ENCODE measurements around the gene ETF1. TPM values are rescaled to one million over a fixed set of nuclear protein-coding genes. Genes with fewer than 3 reads are reported as not detected.
A peak's percentile ranks its signal among the peaks of the same experiment; 100 is the strongest.

Gene ETF1
- total and polyA plus RNA-seq, 9 of the 15 experiments (the other 6 are each of a cell fraction or from before 2014, with no cell fraction given): 53.7 to 209 (median 164) TPM

- TF ChIP-seq ELK3 (CRISPR knock-in tag; IDR thresholded peaks at IDR 0.05) (no peak), PML (IDR thresholded peaks at IDR 0.05; ENCODE audit: low read length) (no peak), BCL6 (CRISPR knock-in tag; IDR thresholded peaks at IDR 0.05) (no peak), KLF6 (CRISPR knock-in tag; IDR thresholded peaks at IDR 0.05; ENCODE audit: borderline replicate concordance) (0 out of 2 replicates have a peak, but pooled peaks have one; percentile 56), TAF9B (IDR thresholded peaks at IDR 0.05; ENCODE audit: partially characterized antibody) (no peak), SETDB1 (IDR thresholded peaks at IDR 0.05; ENCODE audit: low read length) (no peak), PPARD (CRISPR knock-in tag; IDR thresholded peaks at IDR 0.05) (no peak), JUN (IDR thresholded peaks at IDR 0.05; ENCODE audit: borderline replicate concordance, low read depth, low read length) (no peak; the same call in 1 of the 2 replicates), JUN (CRISPR knock-in tag; IDR thresholded peaks at IDR 0.05; ENCODE audit: borderline replicate concordance) (no peak), ZNF766 (CRISPR knock-in tag; conservative IDR thresholded peaks at IDR 0.05) (peak; percentile 77), RCOR1 (IDR thresholded peaks at IDR 0.05; ENCODE audit: borderline replicate concordance in 1 of 2, low read depth in 2 of 2, low read length in 2 of 2) (peak; percentile 53 to 87; a peak in 3 of 4 replicates), HDAC2 (IDR thresholded peaks at IDR 0.05) (peak; percentile 37; the same call in 1 of the 2 replicates), IRF2 (CRISPR knock-in tag; IDR thresholded peaks at IDR 0.05) (no peak), NCOA1 (IDR thresholded peaks at IDR 0.05; ENCODE audit: low read depth) (no peak), SIRT6 (IDR thresholded peaks at IDR 0.05; ENCODE audit: low read depth, low read length) (no peak), ZNF445 (CRISPR knock-in tag; IDR thresholded peaks at IDR 0.05; ENCODE audit: low read depth) (no peak), ZNF224 (CRISPR knock-in tag; IDR thresholded peaks at IDR 0.05) (no peak), BRD4 (IDR thresholded peaks at IDR 0.05) (no peak), ZNF184 (CRISPR knock-in tag; IDR thresholded peaks at IDR 0.05) (no peak), ESRRA (IDR thresholded peaks at IDR 0.05; ENCODE audit: borderline replicate concordance, low read depth) (peak; percentile 64; the same call in 1 of the 2 replicates), ASH1L (IDR thresholded peaks at IDR 0.05; ENCODE audit: borderline replicate concordance, low read depth, partially characterized antibody) (no peak), TGIF2 (CRISPR knock-in tag; IDR thresholded peaks at IDR 0.05) (no peak)
- TF ChIP-seq, protein P1, sequence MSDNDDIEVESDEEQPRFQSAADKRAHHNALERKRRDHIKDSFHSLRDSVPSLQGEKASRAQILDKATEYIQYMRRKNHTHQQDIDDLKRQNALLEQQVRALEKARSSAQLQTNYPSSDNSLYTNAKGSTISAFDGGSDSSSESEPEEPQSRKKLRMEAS (CRISPR knock-in tag; IDR thresholded peaks at IDR 0.05): peak; percentile 78
- TF ChIP-seq, protein P2, sequence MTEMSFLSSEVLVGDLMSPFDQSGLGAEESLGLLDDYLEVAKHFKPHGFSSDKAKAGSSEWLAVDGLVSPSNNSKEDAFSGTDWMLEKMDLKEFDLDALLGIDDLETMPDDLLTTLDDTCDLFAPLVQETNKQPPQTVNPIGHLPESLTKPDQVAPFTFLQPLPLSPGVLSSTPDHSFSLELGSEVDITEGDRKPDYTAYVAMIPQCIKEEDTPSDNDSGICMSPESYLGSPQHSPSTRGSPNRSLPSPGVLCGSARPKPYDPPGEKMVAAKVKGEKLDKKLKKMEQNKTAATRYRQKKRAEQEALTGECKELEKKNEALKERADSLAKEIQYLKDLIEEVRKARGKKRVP (CRISPR knock-in tag; IDR thresholded peaks at IDR 0.05): 0 out of 2 replicates have a peak, but pooled peaks have one; percentile 22
- TF ChIP-seq, protein P3, sequence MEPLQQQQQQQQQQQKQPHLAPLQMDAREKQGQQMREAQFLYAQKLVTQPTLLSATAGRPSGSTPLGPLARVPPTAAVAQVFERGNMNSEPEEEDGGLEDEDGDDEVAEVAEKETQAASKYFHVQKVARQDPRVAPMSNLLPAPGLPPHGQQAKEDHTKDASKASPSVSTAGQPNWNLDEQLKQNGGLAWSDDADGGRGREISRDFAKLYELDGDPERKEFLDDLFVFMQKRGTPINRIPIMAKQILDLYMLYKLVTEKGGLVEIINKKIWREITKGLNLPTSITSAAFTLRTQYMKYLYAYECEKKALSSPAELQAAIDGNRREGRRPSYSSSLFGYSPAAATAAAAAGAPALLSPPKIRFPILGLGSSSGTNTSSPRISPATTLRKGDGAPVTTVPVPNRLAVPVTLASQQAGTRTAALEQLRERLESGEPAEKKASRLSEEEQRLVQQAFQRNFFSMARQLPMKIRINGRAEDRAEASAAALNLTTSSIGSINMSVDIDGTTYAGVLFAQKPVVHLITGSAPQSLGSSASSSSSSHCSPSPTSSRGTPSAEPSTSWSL (CRISPR knock-in tag; IDR thresholded peaks at IDR 0.05; ENCODE audit: borderline replicate concordance): no peak
- TF ChIP-seq, protein P4, sequence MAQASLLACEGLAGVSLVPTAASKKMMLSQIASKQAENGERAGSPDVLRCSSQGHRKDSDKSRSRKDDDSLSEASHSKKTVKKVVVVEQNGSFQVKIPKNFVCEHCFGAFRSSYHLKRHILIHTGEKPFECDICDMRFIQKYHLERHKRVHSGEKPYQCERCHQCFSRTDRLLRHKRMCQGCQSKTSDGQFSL (CRISPR knock-in tag; IDR thresholded peaks at IDR 0.05): no peak
- TF ChIP-seq, protein P4 (tag; IDR thresholded peaks at IDR 0.05): no peak
These were observed 54.5 kb downstream of the ETF1 start (continued) for GRCh38 chr5:138488481-138488945.
